ACC112 (cell line): ENCODE results near the gene SULT1B1.
"Not testable (repeated sequence)": the region's sequence is repeated elsewhere in the genome, so short reads cannot be mapped to it uniquely, and the experiment has no call there.

ENCODE experiments used
- H2AFZ ChIP-seq: fragments of 200-600 bp; sonication (generic); one replicate; pipeline ENCODE4 v1.6.0; 2017; ENCODE audit warnings: antibody characterized with exemption, low read length; ENCODE audit not compliant: unreplicated experiment
- H3K27ac ChIP-seq: fragments of 200-600 bp; sonication (generic); 2 replicates; pipeline ENCODE4 v1.5.1; 2014; ENCODE audit warnings: low read depth, mild to moderate bottlenecking, antibody characterized with exemption, low read length, moderate library complexity
- H3K27me3 ChIP-seq: fragments of 200-600 bp; sonication (generic); 2 replicates; pipeline ENCODE4 v1.6.1; 2014; ENCODE audit warnings: mild to moderate bottlenecking, antibody characterized with exemption, low read length, moderate library complexity, mixed read lengths; ENCODE audit not compliant: insufficient read depth
- H3K36me3 ChIP-seq: fragments of 200-600 bp; sonication (generic); 2 replicates; pipeline ENCODE4 v1.6.1; 2016; ENCODE audit warnings: mild to moderate bottlenecking, antibody characterized with exemption, low read length, moderate library complexity, mixed read lengths; ENCODE audit not compliant: insufficient read depth
- H3K4me1 ChIP-seq: fragments of 200-600 bp; sonication (generic); one replicate; pipeline ENCODE4 v1.6.1; 2016; ENCODE audit warnings: low read length, mixed read lengths; ENCODE audit not compliant: insufficient read depth, unreplicated experiment, control insufficient read depth
- H3K4me3 ChIP-seq: fragments of 200-600 bp; sonication (generic); 2 replicates; pipeline ENCODE4 v1.5.1; 2014; ENCODE audit warnings: mild to moderate bottlenecking, low read depth, low read length
- H3K79me2 ChIP-seq: fragments of 200-600 bp; sonication (generic); one replicate; pipeline ENCODE4 v1.6.0; 2016; ENCODE audit warnings: low read length; ENCODE audit not compliant: control insufficient read depth, unreplicated experiment, insufficient read depth

SULT1B1 gene

GRCh38 chr4:69776696-69777095 is 16.3 kb upstream of the SULT1B1 start:
- H3K27me3 ChIP-seq = no peaks in the 10 kb centered on the region
- no peak overlapping the region for H3K4me3 ChIP-seq
- H2AFZ ChIP-seq = peak overlapping the region; percentile 95

DNA sequence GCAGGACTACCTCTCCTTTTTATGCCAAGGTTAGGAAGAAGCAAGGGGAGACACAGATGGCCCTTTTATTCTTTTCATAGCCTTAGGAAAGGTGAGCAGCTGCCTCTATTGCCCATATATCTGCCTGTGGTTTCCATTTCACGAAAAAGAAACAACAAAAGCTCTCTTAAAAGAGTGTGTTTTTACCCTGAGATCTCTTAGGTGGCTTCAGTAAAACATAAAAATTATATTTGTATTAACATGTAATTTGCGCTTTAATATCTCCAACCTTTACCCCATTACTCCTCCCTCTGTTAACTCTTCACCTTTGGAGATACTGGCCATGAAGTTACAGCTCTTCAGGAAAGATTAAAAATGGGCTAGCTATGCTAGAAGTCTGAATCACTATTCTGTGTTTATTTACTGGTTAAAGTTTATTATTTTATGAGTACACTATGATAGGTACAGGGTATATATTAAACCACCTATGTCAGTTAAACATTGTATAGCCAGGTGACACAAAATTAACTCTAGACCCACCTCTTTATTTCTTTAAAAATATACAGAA is 15.0 kb upstream of the SULT1B1 start:
- Histone ChIP-seq H3K4me1 (peaks cover 12% of the 10 kb centered on the region), H3K79me2 (no peaks in the 10 kb centered on the region), H3K4me3 (no peak overlapping the region), H3K36me3 (no peaks in the 10 kb centered on the region), H3K27me3 (no peaks in the 10 kb centered on the region), H2AFZ (peak overlapping the region; percentile 22), H3K27ac (no peak overlapping the region)

More at GRCh38 chr4:69776696-69777095, 16.3 kb upstream of the SULT1B1 start:
- Histone ChIP-seq H3K4me1 (peaks cover 23% of the 10 kb centered on the region), H3K79me2 (no peaks in the 10 kb centered on the region), H3K36me3 (no peaks in the 10 kb centered on the region), H3K27ac (no peak overlapping the region)

GRCh38 chr4:69773484-69773883 is 13.1 kb upstream of the SULT1B1 start:
- H3K27ac ChIP-seq = no peak overlapping the region
- H3K36me3 ChIP-seq = no peaks in the 10 kb centered on the region
- no peaks in the 10 kb centered on the region for H3K79me2 ChIP-seq
- H3K4me3 ChIP-seq = no peak overlapping the region
- peaks cover 12% of the 10 kb centered on the region for H3K4me1 ChIP-seq
- no peak overlapping the region for H2AFZ ChIP-seq
- no peaks in the 10 kb centered on the region for H3K27me3 ChIP-seq

DNA sequence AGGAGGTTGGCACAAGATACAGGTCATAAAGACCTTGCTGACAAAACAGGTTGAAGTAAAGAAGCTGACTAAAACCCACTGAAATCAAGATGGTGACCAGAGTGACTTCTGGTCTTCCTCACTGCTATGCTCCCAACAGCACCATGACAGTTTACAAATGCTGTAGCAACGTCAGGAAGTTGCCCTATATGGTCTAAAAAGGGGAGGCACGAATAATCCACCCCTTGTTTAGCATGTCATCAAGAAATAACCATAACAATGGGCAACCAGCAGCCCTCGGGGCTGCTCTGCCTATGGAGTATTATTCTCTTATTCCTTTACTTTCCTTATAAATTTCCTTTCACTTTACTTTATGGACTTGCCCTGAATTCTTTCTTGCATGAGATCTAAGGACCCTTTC is 8.1 kb upstream of the SULT1B1 start:
- not testable (repeated sequence) for H2AFZ ChIP-seq, H3K27me3 ChIP-seq, H3K4me3 ChIP-seq, H3K79me2 ChIP-seq, H3K27ac ChIP-seq, H3K36me3 ChIP-seq, H3K4me1 ChIP-seq

DNA sequence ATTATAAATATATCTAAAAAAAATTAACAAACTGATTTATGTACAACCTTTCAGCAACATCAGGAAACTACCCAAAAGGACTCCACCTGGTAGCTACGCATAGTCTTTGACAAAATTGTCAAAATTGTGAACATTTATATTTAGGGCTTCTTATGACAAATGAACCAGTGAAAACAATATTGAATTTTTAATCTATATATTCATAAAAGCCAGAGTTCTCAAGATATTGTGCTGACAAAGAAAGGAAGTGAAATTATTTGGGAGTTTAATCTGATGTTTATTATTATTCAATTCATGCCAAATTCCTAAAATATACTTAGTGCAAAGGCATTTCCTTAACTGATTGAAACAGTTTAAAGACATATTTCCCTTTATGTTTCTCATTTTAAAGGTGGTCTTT is 5.3 kb upstream of the SULT1B1 start:
- H2AFZ ChIP-seq = no peak overlapping the region
- H3K4me3 ChIP-seq = no peak overlapping the region
- H3K27me3 ChIP-seq = no peaks in the 10 kb centered on the region
- H3K36me3 ChIP-seq = no peaks in the 10 kb centered on the region
- H3K4me1 ChIP-seq = peaks cover 10% of the 10 kb centered on the region
- peak overlapping the region; percentile 25; the same call in 1 of the 2 replicates for H3K27ac ChIP-seq
- no peaks in the 10 kb centered on the region for H3K79me2 ChIP-seq

DNA sequence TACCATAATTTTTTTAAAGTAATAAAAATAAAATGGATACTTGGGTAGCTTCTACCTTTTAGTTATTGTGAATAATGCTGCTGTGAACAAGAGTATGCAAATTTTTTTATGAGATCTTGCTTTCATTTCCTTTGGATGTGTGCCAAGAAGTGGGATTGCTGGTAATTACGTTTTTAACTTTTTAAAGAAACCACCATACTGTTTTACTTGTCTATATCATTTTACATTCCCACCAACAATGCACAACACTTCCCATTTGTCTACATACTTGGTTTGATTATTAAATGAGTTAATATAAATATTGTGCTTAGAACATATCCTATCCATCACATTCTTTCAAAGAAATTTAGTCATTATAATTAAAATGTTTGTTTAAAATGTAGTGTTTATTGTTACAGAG is 3.9 kb upstream of the SULT1B1 start:
- Histone ChIP-seq H2AFZ (peak overlapping the region; percentile 80), H3K4me1 (peaks cover 23% of the 10 kb centered on the region), H3K27ac (no peak overlapping the region), H3K27me3 (no peaks in the 10 kb centered on the region), H3K36me3 (no peaks in the 10 kb centered on the region), H3K4me3 (no peak overlapping the region), H3K79me2 (no peaks in the 10 kb centered on the region)

- H3K27ac ChIP-seq = no peak overlapping the region; the same call in 1 of the 2 replicates
- no peaks in the 10 kb centered on the region for H3K27me3 ChIP-seq
- H3K4me3 ChIP-seq = no peak overlapping the region
- H3K4me1 ChIP-seq = peaks cover 23% of the 10 kb centered on the region
- no peaks in the 10 kb centered on the region for H3K79me2 ChIP-seq
- H3K36me3 ChIP-seq = no peaks in the 10 kb centered on the region; the same call in 1 of the 2 replicates
- no peak overlapping the region for H2AFZ ChIP-seq
Measured at GRCh38 chr4:69763233-69763632, 2.8 kb upstream of the SULT1B1 start.

GRCh38 chr4:69759189-69759604 is 1.2 kb downstream of the SULT1B1 start:
- Histone ChIP-seq H3K4me1 (peaks cover 43% of the 10 kb centered on the region), H2AFZ (peak overlapping the region; percentile 71), H3K36me3 (peaks cover 5% of the 10 kb centered on the region; the same call in 1 of the 2 replicates), H3K27ac (no peak overlapping the region), H3K4me3 (no peak overlapping the region), H3K27me3 (no peaks in the 10 kb centered on the region), H3K79me2 (no peaks in the 10 kb centered on the region)

DNA sequence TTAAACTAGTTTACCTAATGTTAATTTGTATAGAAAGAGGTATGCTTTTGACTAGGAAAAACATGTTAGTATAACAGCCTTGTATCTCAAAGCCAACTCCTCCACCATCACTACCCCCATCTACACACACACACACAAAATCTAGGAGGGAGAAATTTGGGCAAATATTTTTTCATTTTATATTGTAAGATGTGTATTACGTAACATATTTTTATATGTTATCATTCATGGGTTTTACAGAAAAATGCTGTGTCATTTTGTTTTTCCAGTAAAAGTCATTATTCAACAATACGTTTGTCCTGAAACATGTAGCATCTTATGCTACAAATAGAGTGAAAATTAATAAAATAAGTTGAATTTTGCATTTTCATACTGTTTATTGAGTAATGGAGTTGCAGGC is 3.0 kb downstream of the SULT1B1 start:
- Histone ChIP-seq H3K27me3 (no peaks in the 10 kb centered on the region), H2AFZ (peak overlapping the region; percentile 13), H3K4me3 (no peak overlapping the region), H3K36me3 (peaks cover 5% of the 10 kb centered on the region; the same call in 1 of the 2 replicates), H3K27ac (peak overlapping the region; percentile 10; the same call in 1 of the 2 replicates), H3K4me1 (peaks cover 45% of the 10 kb centered on the region), H3K79me2 (no peaks in the 10 kb centered on the region)

DNA sequence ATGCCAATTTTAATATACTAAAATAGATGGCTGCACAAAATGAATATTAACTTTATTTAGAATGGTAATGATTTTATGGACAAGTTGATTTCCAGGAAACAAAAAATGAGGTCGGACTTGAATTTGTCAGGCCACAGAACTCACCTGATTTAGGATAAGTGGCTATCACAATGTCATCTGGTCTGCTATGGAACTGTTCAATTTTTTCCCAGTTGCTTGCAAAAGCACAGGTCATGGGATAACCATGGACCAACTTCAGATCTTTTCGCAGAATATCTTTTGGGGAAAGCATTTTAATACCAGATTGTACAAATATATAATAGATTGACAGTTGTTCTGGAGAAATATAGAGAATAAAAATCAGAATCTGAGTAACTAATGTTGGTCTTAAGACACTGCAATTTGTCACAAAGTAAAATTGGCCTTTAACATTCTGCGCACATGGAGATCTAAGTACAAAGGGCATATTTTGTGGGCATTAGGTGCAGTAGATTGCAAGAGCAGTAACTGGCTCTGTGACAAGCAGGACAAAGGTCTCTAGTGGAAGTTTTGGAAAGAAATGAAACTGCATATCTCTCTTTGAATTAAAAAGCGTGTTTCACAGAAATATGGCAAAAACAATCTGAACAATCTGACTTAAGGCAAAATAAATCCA is 5.4 kb downstream of the SULT1B1 start:
- Histone ChIP-seq H3K27ac (no peak overlapping the region), H2AFZ (peak overlapping the region; percentile 14), H3K79me2 (no peaks in the 10 kb centered on the region), H3K4me1 (peaks cover 47% of the 10 kb centered on the region), H3K4me3 (no peak overlapping the region), H3K36me3 (peaks cover 5% of the 10 kb centered on the region; the same call in 1 of the 2 replicates), H3K27me3 (no peaks in the 10 kb centered on the region)

DNA sequence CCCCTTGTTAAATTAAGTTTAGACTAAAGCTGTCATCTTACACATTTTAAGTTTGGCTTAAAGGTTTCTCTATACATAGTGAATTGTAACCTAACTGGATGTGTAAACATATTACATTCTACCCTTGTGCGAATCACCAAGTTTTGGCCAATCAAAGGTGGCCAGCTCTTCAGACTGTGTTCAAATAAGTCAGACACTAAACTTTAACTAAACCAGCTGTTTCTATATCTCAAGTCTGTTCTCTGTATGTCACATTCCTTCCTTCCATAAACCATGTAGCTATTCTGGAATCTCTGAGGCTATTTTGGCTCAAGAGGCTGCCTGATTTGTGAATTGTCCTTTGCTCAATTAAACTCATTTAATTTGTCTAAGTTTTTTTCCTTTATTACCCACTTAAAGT is 6.7 kb downstream of the SULT1B1 start:
- H3K79me2 ChIP-seq = no peaks in the 10 kb centered on the region
- no peaks in the 10 kb centered on the region for H3K27me3 ChIP-seq
- no peak overlapping the region for H3K4me3 ChIP-seq
- H3K36me3 ChIP-seq = peaks cover 5% of the 10 kb centered on the region; the same call in 1 of the 2 replicates
- peaks cover 54% of the 10 kb centered on the region for H3K4me1 ChIP-seq
- no peak overlapping the region for H3K27ac ChIP-seq
- peak overlapping the region; percentile 52 for H2AFZ ChIP-seq
